Uterus (tissue), 2 donors: Measurements from ENCODE around the gene LILRA5.

Experiments
- POLR2A ChIP-seq, 2 donors: fragments of 450-650 bp; IDR thresholded peaks; one replicate each; pipeline ENCODE4 v1.6.1; 2016; ENCODE audit warnings: antibody characterized with exemption in 2 of 2, mild to moderate bottlenecking in 1 of 2, moderate library complexity in 1 of 2
- TF ChIP-seq, protein P1 (sequence below), 4 experiments: fragments of 200-600 bp in 2 of 4; fragments of 450-650 bp in 2 of 4; sonication (generic) in 2 of 4; IDR thresholded peaks; one replicate each; pipeline ENCODE4 v1.5.1; 2016 to 2019; ENCODE audit warnings: antibody characterized with exemption in 4 of 4, mild to moderate bottlenecking in 2 of 4, moderate library complexity in 1 of 4

DNA sequence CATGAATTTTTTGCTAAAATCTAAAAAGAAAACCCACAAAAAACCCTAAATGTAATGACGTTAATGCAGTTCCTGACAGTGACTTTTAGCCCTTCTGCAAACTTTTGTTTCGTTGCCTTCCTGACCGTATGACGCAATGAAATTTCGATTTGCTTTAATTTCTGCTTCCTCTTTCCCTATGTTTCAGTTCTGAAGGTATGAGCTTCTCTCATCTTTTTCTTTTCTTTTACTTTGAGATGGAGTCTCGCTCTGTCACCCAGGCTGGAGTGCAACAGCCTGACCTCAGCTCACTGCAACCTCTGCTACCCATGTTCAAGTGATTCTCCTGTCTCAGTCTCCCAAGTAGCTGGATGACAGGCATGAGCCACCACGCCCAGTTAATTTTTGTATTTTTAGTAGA is 6.1 kb upstream of the LILRA5 start:
- TF ChIP-seq, protein P1, sequence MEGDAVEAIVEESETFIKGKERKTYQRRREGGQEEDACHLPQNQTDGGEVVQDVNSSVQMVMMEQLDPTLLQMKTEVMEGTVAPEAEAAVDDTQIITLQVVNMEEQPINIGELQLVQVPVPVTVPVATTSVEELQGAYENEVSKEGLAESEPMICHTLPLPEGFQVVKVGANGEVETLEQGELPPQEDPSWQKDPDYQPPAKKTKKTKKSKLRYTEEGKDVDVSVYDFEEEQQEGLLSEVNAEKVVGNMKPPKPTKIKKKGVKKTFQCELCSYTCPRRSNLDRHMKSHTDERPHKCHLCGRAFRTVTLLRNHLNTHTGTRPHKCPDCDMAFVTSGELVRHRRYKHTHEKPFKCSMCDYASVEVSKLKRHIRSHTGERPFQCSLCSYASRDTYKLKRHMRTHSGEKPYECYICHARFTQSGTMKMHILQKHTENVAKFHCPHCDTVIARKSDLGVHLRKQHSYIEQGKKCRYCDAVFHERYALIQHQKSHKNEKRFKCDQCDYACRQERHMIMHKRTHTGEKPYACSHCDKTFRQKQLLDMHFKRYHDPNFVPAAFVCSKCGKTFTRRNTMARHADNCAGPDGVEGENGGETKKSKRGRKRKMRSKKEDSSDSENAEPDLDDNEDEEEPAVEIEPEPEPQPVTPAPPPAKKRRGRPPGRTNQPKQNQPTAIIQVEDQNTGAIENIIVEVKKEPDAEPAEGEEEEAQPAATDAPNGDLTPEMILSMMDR (IDR thresholded peaks at IDR 0.05) = no peak
- no peak for TF ChIP-seq POLR2A (IDR thresholded peaks at IDR 0.05)
